Hypothalamus (tissue), 51 donors: ENCODE data around the gene GALNT4.

Experiments
- DNase-seq, 51 donors: peaks; one replicate each; lab custom pipeline; 2025; lab: John Stamatoyannopoulos, UW

The GALNT4 gene

GRCh38 chr12:89497005-89497404 is 27.6 kb downstream of the GALNT4 start:
- no peak for DNase-seq

- DNase-seq = peak in 1 of 51 donors; percentile 48
These were observed 30.0 kb downstream of the GALNT4 start for GRCh38 chr12:89494411-89495231.

GRCh38 chr12:89493670-89494302 is 30.8 kb downstream of the GALNT4 start:
- DNase-seq = no peak

- DNase-seq = no peak
These were observed 31.7 kb downstream of the GALNT4 start for GRCh38 chr12:89492883-89493282.

- DNase-seq = no peak
These were observed 33.7 kb downstream of the GALNT4 start for GRCh38 chr12:89490922-89491321.

GRCh38 chr12:89486264-89486663 is 38.3 kb downstream of the GALNT4 start:
- no peak for DNase-seq

GRCh38 chr12:89484470-89484869 is 40.1 kb downstream of the GALNT4 start:
- DNase-seq = no peak

- peak in 16 of 51 donors; percentile 3 to 66 (median 24) for DNase-seq
These were observed 43.2 kb downstream of the GALNT4 start for GRCh38 chr12:89481213-89481914.

GRCh38 chr12:89479982-89480381 is 44.6 kb downstream of the GALNT4 start:
- DNase-seq = no peak

GRCh38 chr12:89477633-89478279 is 46.8 kb downstream of the GALNT4 start:
- no peak for DNase-seq

GRCh38 chr12:89476904-89477595 is 47.5 kb downstream of the GALNT4 start:
- DNase-seq = no peak

GRCh38 chr12:89476232-89476631 is 48.4 kb downstream of the GALNT4 start:
- no peak for DNase-seq

- DNase-seq = no peak
These were observed 49.2 kb downstream of the GALNT4 start for GRCh38 chr12:89475203-89475990.

GRCh38 chr12:89474615-89475014 is 50.0 kb downstream of the GALNT4 start:
- no peak for DNase-seq
